ENCODE results near the gene MLEC. TPM values are rescaled to one million over a fixed set of nuclear protein-coding genes. Genes with fewer than 3 reads are reported as not detected.

Gene MLEC
- total and polyA plus RNA-seq, 9 of the 15 experiments (the other 6 are each of a cell fraction or from before 2014, with no cell fraction given), result 18.5 to 108 (median 57.8) TPM

DNA sequence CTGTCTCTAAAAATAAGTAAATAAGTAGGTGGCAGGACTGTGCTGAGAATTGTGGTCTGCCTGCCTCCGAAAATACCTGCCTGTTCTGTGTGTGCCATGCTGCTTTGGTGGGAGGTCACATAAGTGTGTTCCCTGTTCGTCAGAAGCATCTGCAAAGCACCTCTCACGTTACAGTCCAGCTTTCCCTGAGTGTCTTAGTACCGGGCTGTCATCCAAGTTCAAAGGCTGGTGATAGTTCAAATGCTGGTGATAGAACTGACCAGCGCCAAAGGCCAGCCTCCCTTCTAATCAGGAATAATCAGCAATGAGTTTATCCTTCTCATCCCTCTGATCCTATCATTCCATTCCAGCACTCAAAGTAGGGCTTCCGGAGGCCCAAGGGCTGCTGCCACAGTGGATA lies 40.9 kb upstream of the MLEC start (continued):
- TF ChIP-seq SRSF1 (IDR thresholded peaks at IDR 0.05; ENCODE audit: low read depth, low read length), result no peak
- no peak for TF ChIP-seq PHB (CRISPR knock-in tag; IDR thresholded peaks at IDR 0.05)

DNA sequence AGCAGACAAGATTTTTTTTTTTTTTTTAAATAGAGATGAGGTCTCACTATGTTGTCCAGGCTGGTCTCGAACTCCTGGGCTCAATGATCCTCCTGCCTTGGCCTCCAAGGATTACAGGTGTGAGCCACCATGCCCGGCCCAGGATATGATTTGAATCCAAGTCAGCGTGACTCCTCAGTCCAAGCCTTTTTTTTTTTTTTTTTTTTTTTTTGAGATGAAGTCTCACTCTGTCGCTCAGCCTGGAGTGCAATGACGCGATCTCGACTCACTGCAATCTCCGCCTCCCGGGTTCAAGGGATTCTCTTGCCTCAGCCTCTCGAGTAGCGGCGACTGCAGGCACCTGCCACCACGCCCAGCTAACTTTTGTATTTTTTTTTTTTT lies 39.6 kb upstream of the MLEC start:
- BruUV-seq (replicated peaks), result no TSS peak

More for the DNA sequence above, 39.6 kb upstream of the MLEC start:
- H3K9me1 ChIP-seq (ENCODE audit: control insufficient read depth, insufficient read depth, low read length), result no peaks in the 10 kb centered on the region
- no peak for TF ChIP-seq SAP30 (IDR thresholded peaks at IDR 0.05; ENCODE audit: borderline replicate concordance, insufficient read depth, low read depth, low read length, poor library complexity, severe bottlenecking)
- H3K4me3 ChIP-seq, result no peak overlapping the region
- DNase-seq (ENCODE audit: extremely low read depth in 1 of 4, low spot score in 3 of 4) (no peak), ATAC-seq (no peak), FAIRE-seq (no peak)
- no peak overlapping the region for H2AFZ ChIP-seq (ENCODE audit: low read depth, low read length)
- in situ Hi-C loops (cut with MboI), result no loop called here
- H3K36me3 ChIP-seq (ENCODE audit: control insufficient read depth, insufficient read depth, low read length), result no peaks in the 10 kb centered on the region
- peaks cover 30 to 34% of the 10 kb centered on the region in 2 experiments; a peak in 4 of 5 replicates for H3K27me3 ChIP-seq (ENCODE audit: control insufficient read depth in 2 of 2, insufficient read depth in 2 of 2, low read length in 2 of 2)
- peaks cover 3 to 6% of the 10 kb centered on the region in 2 experiments; a peak in 2 of 5 replicates for H3K4me1 ChIP-seq (replicated peaks in 1 of 2; ENCODE audit: control insufficient read depth in 2 of 2, insufficient read depth in 2 of 2, low read length in 2 of 2)
- ChIA-PET CTCF (ENCODE audit: low intra/inter-chr PET ratio) (interaction anchor here (0.6 to 3.9 kb wide), 8 partner anchors 51 to 358 kb away, joined by 3 to 19 read pairs (median 5); no protein-coding TSS in a partner anchor), POLR2A (interaction anchor here (1.0 kb wide), 1 partner anchor 68 kb away, joined by 4 read pairs; no protein-coding TSS in a partner anchor)
- H3K9me3 ChIP-seq (replicated peaks; ENCODE audit: control insufficient read depth, insufficient read depth, low read depth, low read length), result no peaks in the 10 kb centered on the region
- H3K27ac ChIP-seq (ENCODE audit: extremely low read depth, low read depth, low read length), result no peak overlapping the region
- H3K9ac ChIP-seq (ENCODE audit: insufficient read depth in 1 of 2, low read depth in 2 of 2, low read length in 2 of 2), result no peak overlapping the region
- H3K4me2 ChIP-seq (ENCODE audit: insufficient read depth, low read length), result no peak overlapping the region
- intact Hi-C loops (cut with micrococcal nuclease), result loop anchor here (1.0 to 10.0 kb wide), 4 partner anchors 67 to 325 kb away; partner anchors contain the start of genes COX6A1 and PLA2G1B
- H3K79me2 ChIP-seq (ENCODE audit: control insufficient read depth, insufficient read depth, low read length), result no peaks in the 10 kb centered on the region
- 34% methylated on average over 10 of the region's 13 CpGs for WGBS (ENCODE audit: insufficient coverage, low coverage, missing lambda C conversion rate)
- no peaks in the 10 kb centered on the region; the same call in none of the 2 replicates for H4K20me1 ChIP-seq (replicated peaks; ENCODE audit: control insufficient read depth, insufficient read depth, low read length)
